DMS153 (cell line): ENCODE results near the gene HOOK2.

Experiments
- DNase-seq: peaks from one replicate; lab custom pipeline; 2025; lab: John Stamatoyannopoulos, UW

The HOOK2 gene

GRCh38 chr19:12793290-12794195, 18.2 kb upstream of the HOOK2 start:
- DNase-seq: peak; percentile 87

DNA sequence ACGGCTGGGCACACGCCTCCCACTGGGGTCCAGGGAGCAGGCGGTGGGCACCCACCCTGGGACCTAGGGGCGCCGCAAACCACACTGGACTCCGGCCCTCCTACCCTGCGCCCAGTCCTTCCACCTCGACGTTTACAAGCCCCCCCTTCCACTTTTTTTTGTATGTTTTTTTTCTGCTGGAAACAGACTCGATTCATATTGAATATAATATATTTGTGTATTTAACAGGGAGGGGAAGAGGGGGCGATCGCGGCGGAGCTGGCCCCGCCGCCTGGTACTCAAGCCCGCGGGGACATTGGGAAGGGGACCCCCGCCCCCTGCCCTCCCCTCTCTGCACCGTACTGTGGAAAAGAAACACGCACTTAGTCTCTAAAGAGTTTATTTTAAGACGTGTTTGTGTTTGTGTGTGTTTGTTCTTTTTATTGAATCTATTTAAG, 17.5 kb upstream of the HOOK2 start:
- no peak for DNase-seq

DNA sequence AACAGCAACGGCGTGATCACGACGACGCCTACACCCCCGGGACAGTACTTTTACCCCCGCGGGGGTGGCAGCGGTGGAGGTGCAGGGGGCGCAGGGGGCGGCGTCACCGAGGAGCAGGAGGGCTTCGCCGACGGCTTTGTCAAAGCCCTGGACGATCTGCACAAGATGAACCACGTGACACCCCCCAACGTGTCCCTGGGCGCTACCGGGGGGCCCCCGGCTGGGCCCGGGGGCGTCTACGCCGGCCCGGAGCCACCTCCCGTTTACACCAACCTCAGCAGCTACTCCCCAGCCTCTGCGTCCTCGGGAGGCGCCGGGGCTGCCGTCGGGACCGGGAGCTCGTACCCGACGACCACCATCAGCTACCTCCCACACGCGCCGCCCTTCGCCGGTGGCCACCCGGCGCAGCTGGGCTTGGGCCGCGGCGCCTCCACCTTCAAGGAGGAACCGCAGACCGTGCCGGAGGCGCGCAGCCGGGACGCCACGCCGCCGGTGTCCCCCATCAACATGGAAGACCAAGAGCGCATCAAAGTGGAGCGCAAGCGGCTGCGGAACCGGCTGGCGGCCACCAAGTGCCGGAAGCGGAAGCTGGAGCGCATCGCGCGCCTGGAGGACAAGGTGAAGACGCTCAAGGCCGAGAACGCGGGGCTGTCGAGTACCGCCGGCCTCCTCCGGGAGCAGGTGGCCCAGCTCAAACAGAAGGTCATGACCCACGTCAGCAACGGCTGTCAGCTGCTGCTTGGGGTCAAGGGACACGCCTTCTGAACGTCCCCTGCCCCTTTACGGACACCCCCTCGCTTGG, 16.9 kb upstream of the HOOK2 start:
- DNase-seq: peak; percentile 61

GRCh38 chr19:12791345-12792050, 16.1 kb upstream of the HOOK2 start, which contains the start of gene JUNB:
Gene JUNB (plus strand): TSS chr19:12791486. CDS start chr19:12791772, 286 bp downstream.
- peak; percentile 91 for DNase-seq

DNA sequence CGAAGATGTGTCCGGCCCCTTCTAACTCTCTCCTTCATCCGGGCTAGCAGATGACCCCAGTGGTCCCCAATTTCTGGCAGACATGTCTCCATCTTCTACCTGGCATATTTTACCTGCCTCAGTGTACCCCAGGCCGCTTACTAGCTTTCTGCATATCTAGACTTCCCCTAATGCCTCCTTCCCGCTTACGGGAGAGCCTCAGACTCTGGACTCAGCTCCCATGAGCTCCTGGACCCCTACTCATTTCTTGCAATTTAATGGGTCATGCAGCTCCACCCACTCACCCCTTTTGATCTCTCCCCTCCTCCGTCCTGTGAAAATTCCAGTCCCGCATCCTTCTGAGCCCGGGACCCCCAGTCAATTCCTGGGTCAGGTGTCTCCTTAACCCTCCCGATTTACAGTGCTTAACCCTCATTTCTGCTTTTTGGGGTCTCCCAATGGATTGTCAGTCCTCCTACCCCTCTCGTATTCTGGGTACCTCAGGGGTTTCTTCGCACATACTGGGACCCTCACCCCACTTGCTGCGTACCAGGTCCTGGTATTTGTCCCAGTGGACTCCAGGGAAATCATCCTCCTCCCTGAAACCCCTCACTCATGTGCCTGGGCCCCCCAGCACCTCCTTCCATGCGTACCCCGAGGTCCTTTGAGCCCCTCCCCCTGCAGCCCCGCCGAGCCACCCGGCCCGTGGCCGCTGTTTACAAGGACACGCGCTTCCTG, 15.4 kb upstream of the HOOK2 start:
- no peak for DNase-seq

GRCh38 chr19:12789904-12790619, 14.7 kb upstream of the HOOK2 start:
- peak; percentile 95 for DNase-seq

GRCh38 chr19:12789098-12789903, 13.9 kb upstream of the HOOK2 start:
- DNase-seq: no peak

- DNase-seq: peak; percentile 43
These were observed 13.3 kb upstream of the HOOK2 start for GRCh38 chr19:12788682-12789097.

DNA sequence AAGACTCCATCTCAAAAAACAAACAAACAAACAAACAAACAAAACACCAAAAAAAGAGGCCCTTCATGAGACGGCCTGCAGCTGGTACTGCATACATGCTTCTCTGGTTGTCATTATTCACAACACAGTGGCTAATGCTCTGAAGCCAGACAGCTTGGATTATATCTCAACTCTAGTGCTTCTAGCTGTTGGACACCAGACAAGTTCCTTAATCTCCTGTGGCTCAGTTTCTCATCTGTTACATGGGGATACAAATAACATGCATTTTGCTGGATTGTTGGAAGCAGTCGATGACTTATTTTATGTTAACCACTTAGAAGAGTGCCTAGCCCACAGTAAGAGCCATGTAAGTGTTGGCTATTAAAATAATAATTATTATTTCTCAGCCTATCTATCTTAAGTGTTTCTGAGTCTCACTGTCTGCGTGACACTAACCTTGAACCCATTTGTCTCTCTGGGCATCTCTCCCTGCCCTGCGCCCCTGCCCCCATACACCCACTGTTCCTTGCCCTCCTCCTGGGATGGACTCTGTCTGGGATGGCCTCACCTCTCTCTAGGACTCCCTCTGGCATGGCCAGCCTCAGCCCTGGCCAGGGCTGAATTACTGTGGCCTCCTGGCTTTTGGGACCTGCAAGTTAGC, 12.8 kb upstream of the HOOK2 start:
- no peak for DNase-seq

DNA sequence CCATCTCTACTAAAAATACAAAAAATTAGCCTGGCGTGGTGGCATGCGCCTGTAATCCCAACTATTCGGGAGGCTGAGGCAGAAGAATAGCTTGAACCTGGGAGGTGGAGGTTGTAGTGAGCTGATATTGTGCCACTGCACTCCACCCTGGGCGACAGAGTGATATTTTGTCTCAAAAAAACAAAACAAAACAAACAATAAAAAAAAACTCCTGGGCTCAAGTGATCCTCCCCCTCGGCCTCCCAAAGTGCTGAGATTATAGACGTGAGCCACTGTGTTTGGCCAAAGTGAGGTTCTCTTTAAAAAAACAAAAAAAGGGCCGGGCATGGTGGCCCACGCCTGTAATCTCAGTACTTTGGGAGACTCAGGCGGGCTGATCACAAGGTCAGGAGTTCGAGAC, 12.1 kb upstream of the HOOK2 start:
- no peak for DNase-seq

- DNase-seq: no peak
These were observed 11.6 kb upstream of the HOOK2 start for GRCh38 chr19:12786952-12787351.

GRCh38 chr19:12786141-12786870, 11.0 kb upstream of the HOOK2 start:
- no peak for DNase-seq

DNA sequence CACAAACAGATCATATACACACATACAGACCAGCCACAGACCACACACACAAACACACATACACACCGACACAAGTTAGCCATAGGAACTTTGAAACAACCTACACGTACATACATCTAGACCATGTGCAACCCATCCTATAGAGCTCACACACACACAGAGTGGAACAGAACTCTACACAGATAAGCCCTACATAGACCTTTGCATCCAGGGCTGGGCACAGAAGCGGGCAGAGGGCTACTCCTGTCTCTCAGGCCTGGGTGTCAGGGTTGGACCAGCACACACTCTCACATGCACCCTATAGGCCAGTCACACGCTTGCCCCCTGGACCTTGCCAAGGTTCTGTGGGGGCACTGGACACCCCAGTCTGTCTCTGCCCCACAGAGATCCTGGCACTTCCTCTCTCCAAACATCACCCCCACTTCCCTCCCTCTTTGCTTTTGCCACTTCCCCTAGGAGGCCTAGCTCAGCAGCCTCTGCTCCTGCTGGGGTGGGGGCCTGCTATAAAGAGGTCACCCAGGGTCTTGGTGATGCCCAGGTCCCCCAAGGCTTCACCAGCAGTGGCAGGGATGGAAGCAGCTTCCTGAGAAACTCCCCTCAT, 10.2 kb upstream of the HOOK2 start:
- no peak for DNase-seq

GRCh38 chr19:12784871-12785430, 9.6 kb upstream of the HOOK2 start:
- no peak for DNase-seq

GRCh38 chr19:12784394-12784870, 9.1 kb upstream of the HOOK2 start:
- no peak for DNase-seq

GRCh38 chr19:12783849-12784393, 8.6 kb upstream of the HOOK2 start:
- no peak for DNase-seq

DNA sequence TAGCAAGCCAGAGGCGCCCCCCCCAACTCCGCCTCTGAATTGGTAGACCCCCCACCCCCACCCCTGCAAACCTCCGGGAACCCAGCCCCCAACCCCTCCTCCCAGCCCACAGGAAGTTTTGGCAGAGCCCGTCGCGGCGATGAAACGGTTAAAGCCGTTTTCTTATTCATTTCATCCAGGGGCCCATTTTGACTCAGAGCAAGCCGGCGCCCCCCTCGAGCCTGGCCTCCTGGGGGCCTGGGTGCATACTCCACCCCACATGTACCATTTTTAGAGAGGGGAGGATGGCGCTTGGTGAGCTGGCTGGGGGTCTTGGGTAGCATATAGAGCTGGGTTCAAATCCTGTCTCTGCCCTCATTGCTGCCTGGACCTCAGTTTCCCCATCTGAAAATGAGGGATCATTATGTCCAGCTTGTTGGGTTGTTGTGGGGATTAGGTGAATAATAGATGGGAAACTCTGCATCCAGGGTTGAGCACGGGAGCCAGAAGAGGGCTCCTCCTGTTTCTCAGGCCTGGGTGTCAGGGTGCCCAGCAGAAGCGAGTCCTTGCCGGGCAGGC, 8.0 kb upstream of the HOOK2 start:
- DNase-seq: no peak
